NT2/D1 (cell line): ENCODE results near the gene LRCH1.

Experiments used
- YY1 ChIP-seq: IDR thresholded peaks from 2 replicates; pipeline ENCODE4 v1.6.1; 2011; ENCODE audit not compliant: insufficient read length, insufficient read depth
- ZNF274 ChIP-seq: IDR thresholded peaks from 2 replicates; pipeline ENCODE4 v1.6.1; 2011; ENCODE audit warnings: mild to moderate bottlenecking, low read depth, low read length

DNA sequence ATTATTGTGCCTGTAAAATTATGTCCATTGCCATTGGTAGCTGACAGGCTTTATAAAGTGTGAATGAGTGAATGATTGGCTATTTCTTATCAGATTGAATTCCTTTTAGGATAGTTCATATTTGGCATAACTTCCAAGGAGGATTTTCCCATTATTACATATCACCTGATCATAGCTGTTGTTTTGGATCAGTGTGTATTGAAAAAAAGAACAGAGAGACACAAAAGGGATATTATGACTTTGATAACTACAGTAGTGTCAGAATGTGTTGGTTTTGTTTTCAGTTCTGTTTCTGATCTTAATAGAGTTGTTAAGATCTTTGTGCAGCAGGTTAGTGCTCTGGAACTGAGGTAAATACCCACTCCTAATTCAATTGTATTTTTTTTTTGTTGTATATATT lies 103.8 kb downstream of the LRCH1 start:
- TF ChIP-seq YY1 (no peak), ZNF274 (no peak)
